ENCODE measurements around the gene RPS16.
"Not testable (repeated sequence)": the region's sequence is repeated elsewhere in the genome, so short reads cannot be mapped to it uniquely, and the experiment has no call there.

The RPS16 gene

DNA sequence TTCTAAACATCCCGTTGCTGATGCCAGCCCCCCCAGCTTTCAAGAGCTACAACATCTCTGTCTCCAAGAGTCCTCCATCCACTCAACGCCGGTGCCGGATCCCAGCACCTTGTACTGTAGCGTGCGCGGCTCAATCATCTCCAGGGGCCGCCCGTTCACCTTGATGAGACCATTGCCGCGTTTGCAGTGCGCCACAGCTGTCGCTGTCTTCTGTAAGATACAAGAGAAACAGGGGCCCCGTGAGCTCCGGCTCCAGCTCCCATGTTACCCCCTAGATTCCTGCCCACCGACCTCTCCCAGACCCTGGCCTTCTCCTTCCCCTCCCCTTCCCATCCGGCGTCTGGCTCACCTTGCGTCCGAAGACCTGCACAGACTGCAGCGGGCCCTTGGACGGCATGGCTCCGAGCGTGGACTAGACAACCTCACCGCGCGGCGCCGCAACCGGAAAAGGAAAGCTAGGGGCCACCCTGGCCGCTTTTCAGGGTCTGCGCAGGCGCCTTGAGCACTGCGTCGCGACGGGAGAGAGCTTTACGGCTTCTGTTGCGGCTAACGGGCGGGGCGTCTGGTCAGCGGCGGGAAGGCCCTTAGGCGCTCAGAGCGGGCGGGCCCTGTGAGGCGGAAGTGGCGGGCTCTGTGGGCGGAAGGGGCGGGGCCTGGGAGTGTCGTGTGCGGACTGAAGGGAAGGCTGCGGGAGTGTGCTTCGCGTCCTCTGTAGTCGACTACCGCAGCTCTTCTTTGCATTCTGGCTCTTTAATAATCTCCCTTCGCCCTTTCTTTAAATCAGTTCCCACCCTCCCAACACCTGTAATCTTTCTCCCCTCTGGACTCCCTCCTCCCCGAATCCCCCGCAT is at the start of gene RPS16:
Gene RPS16, minus strand, starts transcription at position 451 of the 851 bp plus-strand sequence. Its CDS starts 54 bp downstream, at position 397.
- peak within 1 kb of the TSS; percentile 97 for H3K4me3 ChIP-seq (ENCODE audit: low read depth, low read length)

DNA sequence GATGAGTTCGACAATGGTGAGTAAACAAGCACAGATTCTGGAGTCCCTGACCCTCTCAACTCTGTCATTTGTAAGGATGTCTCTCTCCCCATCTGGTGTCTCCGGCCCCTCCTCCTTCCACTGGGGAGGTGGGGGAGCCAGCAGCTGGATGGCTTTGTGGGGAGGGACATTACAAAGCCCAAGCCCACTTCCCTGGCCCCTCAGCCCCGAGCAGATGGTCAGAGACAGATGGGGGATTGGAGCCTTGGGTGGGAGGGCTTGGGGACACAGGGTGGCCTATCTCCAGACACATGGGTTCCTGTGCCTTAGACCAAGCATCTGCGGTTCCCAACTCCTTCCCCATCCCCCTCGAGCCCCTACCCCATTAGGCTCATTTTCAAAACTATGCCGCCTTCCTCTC is 47.4 kb upstream of the RPS16 start:
- H3K4me3 ChIP-seq (ENCODE audit: low read depth, low read length), result no peak overlapping the region

DNA sequence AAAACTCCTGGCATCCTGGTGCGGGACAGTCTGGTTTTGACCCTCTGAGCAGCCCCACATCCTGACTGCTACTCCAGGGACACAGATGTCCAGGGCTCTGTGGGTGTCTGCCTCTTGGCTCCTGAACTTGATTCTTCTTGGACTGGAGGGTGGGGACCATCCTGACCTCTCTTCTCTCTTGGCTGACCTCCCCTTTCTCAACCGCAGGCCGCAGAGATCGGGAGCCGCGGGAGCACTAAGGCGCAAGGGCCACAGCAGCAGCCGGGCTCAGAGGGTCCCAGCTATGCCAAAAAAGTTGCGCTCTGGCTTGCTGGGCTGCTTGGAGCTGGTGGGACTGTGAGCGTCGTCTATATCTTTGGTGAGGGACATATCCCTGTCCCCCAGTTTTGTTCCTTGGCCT is 45.9 kb upstream of the RPS16 start:
- peak overlapping the region; percentile 97 for H3K4me3 ChIP-seq (ENCODE audit: low read depth, low read length)

DNA sequence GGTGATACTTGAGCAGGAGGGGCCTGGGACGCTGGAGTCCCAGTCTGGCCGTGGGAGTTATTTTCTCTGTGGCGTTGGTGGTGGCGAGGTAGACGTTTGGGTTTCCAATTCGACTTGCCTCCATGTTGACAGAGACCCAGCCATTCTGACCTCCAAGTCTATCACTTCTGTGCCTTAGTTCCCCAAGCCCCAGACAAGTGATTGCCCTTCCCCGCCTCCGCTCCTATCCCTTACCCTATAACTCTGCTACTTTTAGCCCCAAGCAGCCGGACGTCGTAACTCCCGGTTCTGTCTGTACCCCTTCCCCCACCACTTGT is 45.4 kb upstream of the RPS16 start:
- peak overlapping the region; percentile 97 for H3K4me3 ChIP-seq (ENCODE audit: low read depth, low read length)

DNA sequence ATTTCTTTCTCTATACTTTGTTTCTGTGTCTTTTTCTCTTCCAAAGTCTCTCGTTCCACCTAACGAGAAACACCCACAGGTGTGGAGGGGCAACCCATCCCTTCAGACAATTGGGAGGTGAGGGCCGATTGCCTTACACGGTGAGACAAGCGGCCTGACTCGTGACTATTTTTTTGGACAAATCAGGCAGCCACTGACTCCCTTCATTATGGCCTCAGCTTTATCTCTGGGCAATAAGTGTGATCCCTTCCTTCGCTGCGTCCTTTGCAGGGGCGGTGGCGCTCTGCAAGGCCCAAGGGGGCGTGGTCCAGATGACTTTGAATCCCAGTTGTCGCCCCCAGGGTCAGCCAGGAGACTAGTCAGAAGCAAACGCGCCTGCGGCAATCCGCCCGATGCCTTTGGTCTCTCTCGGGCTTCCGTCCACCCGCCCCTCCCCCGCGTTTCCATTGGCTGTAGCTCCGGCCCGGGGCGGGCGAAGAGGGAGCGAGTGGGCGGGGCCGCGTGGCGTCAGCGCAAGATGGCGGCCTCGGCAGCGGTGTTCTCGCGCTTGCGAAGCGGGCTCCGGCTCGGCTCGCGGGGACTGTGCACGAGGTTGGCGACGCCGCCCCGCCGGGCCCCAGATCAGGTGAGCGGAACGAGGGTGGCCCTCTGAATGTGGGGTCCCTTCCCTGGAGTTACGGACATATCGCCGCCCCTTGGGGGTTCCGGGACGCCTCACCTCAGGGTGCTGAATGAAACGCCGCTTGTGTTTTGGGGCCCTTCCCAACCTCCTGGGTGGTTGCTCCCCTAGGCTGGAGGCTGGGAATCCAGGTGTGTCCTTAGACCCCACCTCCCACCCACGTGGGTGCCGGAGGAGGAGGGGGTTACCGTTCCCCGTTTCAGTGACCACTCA is 44.8 kb upstream of the RPS16 start, which contains the start of gene TIMM50:
Gene TIMM50, plus strand, starts transcription at position 502 of the 892 bp plus-strand sequence. Its CDS starts 16 bp downstream, at position 518.
- H3K4me3 ChIP-seq (ENCODE audit: low read depth, low read length), result peak within 1 kb of the TSS; percentile 97

DNA sequence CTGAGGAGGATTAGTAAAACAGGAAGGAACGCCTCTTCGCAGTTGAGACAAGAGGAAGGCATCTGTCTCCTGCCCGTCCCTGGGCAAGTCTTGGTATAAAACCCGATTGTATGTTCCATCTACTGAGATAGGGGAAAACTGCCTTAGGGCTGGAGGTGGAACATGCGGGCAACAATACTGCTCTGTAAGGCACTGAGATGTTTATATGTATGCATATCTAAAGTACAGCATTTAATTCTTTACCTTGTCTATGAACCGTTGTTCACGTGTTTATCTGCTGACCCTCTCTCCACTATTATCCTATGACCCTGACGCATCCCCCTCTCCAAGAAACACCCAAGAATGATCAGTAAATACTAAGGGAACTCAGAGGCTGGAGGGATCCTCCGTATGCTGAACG is 44.2 kb upstream of the RPS16 start:
- H3K4me3 ChIP-seq (ENCODE audit: low read depth, low read length), result no peak overlapping the region

DNA sequence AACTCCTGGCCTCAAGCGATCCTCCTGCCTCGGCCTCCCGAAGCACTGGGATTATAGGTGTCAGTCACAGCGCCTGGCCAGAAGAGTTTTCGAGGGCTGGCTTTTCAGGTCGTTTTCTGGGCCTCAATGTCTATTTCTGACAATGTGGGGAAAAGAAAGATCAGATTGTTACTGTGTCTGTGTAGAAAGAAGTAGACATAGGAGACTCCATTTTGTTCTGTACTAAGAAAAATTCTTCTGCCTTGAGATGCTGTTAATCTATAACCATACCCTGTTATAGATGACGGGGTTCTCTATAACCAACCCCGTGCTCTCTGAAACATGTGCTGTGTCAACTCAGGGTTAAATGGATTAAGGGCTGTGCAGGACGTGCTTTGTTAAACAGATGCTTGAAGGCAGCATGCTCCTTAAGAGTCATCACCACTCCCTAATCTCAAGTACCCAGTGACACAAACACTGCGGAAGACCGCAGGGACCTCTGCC is 43.6 kb upstream of the RPS16 start:
- not testable (repeated sequence) for H3K4me3 ChIP-seq (ENCODE audit: low read depth, low read length)

DNA sequence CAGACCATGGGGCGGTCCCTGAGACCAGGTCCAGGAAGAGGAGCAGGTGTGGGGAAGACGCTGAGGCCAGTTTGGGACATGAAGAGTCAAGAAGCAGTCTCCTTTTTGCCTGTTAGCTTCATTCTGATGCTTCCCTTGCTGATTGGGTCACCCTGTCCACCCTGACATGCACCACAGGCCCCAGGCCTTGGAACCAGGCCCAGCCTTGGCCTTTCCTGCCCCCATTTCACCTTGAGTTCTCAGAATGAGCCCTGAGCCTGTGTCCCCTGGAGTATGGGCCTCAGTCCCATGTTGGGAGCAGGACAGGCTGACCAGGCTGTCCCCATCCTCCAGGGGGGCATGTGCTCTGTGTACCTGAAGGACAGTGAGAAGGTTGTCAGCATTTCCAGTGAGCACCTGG is 40.0 kb upstream of the RPS16 start:
- H3K4me3 ChIP-seq (ENCODE audit: low read depth, low read length), result no peak overlapping the region

DNA sequence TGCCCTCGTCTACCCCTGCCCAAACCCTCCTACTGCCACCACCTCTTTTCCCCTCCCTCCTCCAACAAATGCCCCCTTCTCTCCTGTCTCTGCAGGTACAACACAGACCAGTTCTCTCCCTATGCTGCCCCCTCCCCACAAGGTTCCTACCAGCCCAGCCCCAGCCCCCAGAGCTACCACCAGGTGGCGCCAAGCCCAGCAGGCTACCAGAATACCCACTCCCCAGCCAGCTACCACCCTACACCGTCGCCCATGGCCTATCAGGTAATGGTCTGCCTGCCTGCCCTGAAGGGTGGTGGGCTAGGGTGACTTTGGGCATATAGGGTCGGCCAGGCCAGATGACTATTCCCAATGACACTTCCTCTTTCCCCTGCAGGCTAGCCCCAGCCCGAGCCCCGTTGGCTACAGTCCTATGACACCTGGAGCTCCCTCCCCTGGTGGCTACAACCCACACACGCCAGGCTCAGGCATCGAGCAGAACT is 38.4 kb upstream of the RPS16 start:
- no peak overlapping the region for H3K4me3 ChIP-seq (ENCODE audit: low read depth, low read length)

DNA sequence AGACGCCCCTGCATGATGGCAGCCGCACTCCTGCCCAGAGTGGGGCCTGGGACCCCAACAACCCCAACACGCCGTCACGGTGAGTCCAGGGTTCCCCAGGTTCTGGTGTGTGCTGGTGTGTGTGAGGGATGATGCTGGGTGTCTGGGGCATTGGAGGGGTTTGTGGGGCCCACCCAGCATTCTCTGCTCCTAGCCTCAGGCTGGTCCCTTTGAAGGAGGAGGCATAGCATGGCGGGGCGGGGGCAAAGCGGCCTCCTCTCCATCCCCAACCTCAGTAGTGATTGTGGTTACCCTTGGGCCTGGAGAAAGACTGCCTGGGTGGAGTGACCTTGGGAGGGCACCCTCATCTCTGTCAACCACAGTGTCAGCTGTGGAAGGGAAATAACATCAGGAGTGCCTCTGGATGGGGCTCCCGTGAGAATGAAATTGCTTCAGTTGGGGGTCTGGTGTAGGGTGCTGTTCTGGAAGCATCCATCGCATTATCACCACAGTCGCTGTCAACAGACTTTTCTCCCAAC is 37.8 kb upstream of the RPS16 start:
- no peak overlapping the region for H3K4me3 ChIP-seq (ENCODE audit: low read depth, low read length)

DNA sequence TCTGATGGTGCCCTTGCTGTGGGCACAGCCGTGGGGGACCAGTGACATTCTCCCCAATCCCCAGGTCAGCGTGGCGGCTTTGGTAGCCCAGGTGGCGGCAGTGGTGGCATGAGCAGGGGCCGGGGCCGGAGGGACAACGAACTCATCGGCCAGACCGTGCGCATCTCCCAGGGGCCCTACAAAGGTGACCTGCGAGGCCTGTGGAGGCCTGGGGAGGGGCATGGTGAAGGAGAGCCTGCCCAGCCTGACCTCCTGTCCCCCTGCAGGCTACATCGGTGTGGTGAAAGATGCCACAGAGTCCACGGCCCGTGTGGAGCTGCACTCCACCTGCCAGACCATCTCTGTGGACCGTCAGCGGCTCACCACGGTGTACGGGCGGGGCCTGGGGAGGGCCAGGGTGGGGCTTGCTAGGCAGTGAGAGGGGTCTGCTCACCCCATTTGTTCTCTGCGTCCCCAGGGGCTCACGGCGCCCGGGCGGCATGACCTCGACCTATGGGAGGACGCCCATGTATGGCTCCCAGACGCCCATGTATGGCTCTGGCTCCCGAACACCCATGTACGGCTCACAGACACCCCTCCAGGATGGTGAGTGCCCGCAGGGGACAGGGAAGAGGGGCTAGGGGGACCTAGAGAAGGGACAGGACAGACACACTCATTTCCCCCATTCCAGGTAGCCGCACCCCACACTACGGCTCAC is 37.1 kb upstream of the RPS16 start:
- H3K4me3 ChIP-seq (ENCODE audit: low read depth, low read length), result no peak overlapping the region

DNA sequence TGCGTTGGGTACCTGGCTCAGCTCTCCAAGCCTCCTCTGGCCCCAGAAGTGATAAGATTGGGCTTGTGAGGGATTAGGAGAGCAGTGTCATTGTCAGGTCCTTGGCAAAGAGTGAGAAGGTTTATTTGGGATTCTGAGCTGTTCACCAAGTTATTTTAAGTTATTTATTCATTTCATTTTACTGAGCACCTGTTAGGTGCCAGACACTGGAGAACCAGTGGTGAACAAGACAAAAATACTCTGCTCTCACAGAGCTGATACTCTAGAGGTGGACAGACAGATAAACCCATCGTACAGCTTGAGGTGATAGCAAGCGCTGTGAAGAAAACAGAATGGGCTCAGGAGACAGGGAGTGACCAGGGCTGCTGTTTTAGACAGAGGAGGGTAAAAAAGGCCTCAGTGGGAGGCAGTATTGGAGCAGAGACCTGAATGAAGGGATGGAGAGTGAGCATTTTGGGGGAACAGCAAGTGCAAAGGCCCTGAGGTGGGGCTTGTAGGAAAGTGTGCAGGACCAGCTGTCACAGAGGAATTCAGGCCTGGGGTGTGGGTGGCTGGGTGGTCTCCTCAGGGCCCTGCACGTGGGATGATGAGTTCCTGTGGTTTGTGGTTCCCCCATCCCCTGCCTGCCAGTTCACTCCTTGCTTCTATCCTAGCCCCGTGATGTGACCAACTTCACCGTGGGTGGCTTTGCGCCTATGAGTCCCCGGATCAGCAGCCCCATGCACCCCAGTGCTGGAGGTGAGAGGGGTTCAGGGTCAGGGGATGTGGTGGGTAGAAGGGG is 36.2 kb upstream of the RPS16 start:
- no peak overlapping the region for H3K4me3 ChIP-seq (ENCODE audit: low read depth, low read length)

DNA sequence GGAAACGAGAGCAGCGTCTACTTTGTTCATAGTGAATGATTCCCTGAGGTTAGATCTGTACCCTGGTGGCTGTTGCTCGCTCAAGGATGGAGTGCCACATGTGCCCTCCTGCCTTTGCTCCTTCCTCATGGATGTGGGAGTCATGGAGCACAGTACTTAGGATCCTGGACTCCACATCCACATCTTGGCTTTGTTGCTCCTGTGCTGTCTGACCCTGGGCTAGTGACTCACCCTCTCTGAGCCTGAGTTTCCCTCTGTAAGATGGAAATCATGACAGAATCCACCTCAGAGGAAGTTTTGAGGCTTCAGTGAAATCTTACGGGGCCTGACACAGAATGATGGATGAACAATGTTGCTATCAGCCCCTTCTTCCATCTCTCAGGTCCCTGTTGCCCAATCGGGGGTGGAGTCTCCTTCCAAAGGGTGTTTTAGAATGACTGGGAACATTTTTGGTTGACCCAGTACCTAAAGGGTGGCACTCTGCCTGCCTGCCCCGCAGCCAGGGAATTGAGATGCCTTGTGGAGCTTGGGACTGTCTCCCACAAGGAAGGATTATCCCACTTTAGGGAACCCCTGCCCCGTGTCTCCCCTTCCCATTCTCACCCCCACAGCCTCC is 35.1 kb upstream of the RPS16 start:
- H3K4me3 ChIP-seq (ENCODE audit: low read depth, low read length), result no peak overlapping the region

DNA sequence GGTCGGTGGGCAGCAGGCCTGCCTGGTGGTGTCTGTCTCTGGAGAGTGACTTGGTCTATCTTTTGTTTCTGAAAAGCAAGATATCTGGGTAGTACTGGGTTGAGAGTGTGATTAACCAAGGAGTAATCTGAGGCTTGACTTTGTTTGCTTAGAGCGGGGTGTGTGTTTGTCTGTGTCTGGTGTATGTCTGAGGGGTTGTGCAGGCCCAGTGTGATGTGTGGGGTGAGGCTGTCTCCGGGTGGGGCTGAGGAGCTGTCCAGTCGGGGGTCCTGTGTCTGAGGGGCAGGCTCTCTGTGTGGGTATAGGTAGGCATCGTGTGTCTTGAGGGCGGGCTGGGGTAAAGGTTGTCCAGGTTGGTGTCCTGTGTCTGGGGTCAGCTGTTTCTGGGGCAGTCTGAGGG is 33.8 kb upstream of the RPS16 start:
- no peak overlapping the region for H3K4me3 ChIP-seq (ENCODE audit: low read depth, low read length)

DNA sequence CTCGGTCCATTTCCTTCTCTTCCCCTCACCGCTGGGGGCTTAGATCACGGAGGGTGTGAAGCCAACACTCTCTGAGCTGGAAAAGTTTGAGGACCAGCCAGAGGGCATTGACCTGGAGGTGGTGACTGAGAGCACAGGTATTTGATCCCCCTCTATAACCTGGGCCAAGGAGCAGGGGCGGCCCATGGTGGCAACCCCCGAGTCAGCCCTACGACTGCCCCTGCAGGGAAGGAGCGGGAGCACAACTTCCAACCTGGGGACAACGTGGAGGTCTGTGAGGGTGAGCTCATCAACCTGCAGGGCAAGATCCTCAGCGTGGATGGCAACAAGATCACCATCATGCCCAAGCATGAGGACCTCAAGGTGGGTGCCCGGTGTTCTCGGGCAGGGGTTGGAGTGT is 33.3 kb upstream of the RPS16 start:
- H3K4me3 ChIP-seq (ENCODE audit: low read depth, low read length), result no peak overlapping the region

DNA sequence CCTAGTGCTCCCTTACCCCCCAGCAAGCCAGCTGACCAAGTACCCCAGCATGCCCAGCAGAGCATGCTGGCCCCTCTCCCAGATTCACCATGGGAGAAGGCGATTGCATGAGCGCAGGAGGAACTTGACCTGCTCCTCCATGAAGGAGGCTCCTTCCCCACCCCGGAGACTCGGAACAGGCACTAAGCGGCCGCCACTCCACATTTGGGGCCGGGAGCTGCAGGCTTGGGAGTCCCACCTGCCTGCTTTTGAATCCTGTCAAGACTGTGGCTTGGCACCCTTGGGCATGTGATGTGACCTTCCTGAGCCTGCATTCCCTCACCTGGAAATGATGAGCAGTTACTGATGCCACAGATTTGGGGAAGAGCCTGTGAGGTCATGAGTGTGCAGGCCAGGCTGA is 32.2 kb upstream of the RPS16 start:
- H3K4me3 ChIP-seq (ENCODE audit: low read depth, low read length), result no peak overlapping the region

DNA sequence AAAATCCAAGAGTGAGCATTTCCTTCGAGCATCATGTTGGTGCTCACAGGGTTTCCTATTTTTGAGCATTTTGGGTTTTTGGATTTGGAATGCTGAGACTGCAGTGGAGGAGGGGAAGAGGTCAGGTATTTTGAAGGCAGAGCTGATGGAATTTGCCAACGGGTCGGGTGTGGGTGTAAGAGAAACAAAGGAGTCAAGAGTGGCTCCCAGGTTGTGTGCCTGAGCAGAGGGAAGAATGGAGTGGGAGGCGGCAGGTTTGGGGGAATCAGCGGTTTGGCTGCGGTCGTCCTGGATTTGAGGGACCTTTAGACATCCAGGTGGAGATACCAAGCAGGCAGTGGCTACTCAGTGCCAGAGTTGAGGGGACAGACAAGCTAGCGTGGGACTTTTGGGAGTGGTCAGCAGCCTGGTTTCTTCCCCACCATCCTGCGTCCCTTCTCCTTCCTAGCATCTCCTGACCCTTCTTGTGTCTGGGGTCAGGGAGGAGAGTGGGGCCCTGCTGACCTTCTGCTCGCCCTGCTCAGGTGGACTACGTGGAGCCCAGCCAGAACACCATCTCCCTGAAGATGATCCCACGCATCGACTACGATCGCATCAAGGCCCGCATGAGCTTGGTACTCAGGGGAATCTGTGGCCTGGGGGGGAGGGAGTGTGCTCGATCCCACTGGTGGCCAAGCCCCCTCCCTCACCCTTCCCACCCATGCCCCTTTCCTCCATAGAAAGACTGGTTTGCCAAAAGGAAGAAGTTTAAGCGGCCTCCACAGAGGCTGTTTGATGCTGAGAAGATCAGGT is 30.4 kb upstream of the RPS16 start:
- H3K4me3 ChIP-seq (ENCODE audit: low read depth, low read length), result no peak overlapping the region

DNA sequence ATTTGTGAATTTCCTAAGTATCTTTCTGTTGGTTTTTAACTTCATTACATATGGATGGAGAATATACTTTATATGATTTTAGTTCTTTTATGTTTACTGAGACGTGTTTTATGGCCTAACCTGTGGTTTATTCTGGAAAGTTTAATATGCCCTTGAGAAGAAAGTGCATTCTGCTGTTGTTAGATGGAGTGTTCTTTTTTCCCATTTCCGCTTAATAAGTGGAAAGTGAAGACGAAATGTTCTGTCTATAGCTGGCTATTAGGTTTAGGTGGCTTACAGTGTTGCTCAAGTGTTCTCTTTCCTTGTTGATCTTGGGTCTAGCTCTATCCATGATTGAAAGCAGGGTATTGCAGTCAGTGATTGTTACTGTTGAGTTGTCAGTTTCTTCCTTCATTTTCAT is 27.7 kb upstream of the RPS16 start:
- H3K4me3 ChIP-seq (ENCODE audit: low read depth, low read length), result no peak overlapping the region

DNA sequence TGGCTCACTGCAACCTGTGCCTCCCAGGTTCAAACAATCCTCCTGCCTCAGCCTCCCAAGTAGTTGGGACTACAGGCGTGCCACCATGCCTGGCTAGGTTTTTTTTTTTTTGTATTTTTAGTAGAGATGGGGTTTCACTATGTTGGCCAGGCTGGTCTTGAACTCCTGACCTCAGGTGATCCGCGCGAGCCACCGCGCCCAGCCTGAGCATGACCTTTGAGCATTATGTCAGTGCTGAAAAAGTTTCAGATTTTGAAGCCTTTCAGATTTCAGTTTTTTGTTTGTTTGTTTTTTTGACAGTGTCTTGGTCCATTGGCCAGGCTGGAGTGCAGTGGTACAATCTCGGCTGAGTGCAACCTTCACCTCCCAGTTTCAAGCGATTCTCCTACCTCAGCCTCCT is 15.5 kb upstream of the RPS16 start:
- H3K4me3 ChIP-seq (ENCODE audit: low read depth, low read length), result not testable (repeated sequence)
